ENCODE results near the gene MKRN1.

DNA sequence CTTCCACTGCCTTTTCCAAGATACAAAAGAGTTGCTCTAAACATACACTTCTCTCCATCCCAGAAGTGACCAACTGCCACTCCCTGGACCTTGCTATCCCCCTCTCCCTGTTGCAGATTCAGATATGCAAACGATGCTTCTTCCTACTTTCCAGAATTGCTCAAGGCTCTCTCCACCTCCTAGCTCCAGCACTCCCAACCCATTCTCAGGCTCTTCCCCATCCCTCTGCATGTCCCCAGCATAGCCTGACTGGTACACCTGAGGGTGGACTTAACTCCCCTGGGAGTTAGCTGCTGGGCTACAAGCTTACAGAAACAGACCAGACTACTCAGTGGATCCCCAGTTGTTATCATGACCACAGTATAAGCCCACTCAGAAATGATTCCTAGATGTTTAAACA lies 27.6 kb downstream of the MKRN1 start:
- no peak for TF ChIP-seq EZH2phosphoT487 (IDR thresholded peaks at IDR 0.05; ENCODE audit: insufficient read depth, low read depth)
- TF ChIP-seq EZH2 (IDR thresholded peaks at IDR 0.05; ENCODE audit: insufficient read depth, poor library complexity, severe bottlenecking) = no peak

Data from GM23248 (cell line).